ENCODE data around the gene EYS. TPM values are rescaled to one million over a fixed set of nuclear protein-coding genes. Genes with fewer than 3 reads are reported as not detected.

The EYS gene
- total RNA-seq, 1 donor from 2014 or later, result not detected

GRCh38 chr6:63676412-63677114 is 2030.5 kb downstream of the EYS start:
- no peak overlapping the region for H3K4me3 Mint-ChIP-seq (ENCODE audit: unreplicated experiment)
- H3K36me3 Mint-ChIP-seq (ENCODE audit: low read depth, unreplicated experiment), result no peaks in the 10 kb centered on the region
- H3K4me1 Mint-ChIP-seq (ENCODE audit: unreplicated experiment), result peaks cover 10% of the 10 kb centered on the region
- no peak overlapping the region for H3K27ac Mint-ChIP-seq (ENCODE audit: unreplicated experiment)
- no peak for TF ChIP-seq CTCF (IDR thresholded peaks at IDR 0.05; ENCODE audit: unreplicated experiment)
- DNase-seq (ENCODE audit: low spot score), result no peak
- no peaks in the 10 kb centered on the region for H3K27me3 Mint-ChIP-seq (ENCODE audit: unreplicated experiment)
- H3K9me3 Mint-ChIP-seq (ENCODE audit: unreplicated experiment), result no peaks in the 10 kb centered on the region

GRCh38 chr6:63675138-63675537 is 2031.9 kb downstream of the EYS start:
- Mint-ChIP-seq H3K36me3 (ENCODE audit: low read depth, unreplicated experiment) (no peaks in the 10 kb centered on the region), H3K27me3 (ENCODE audit: unreplicated experiment) (no peaks in the 10 kb centered on the region), H3K4me1 (ENCODE audit: unreplicated experiment) (peaks cover 5% of the 10 kb centered on the region), H3K27ac (ENCODE audit: unreplicated experiment) (no peak overlapping the region), H3K4me3 (ENCODE audit: unreplicated experiment) (no peak overlapping the region), H3K9me3 (ENCODE audit: unreplicated experiment) (no peaks in the 10 kb centered on the region)
- no peak for DNase-seq (ENCODE audit: low spot score)
- no peak for TF ChIP-seq CTCF (IDR thresholded peaks at IDR 0.05; ENCODE audit: unreplicated experiment)

- Mint-ChIP-seq H3K36me3 (ENCODE audit: low read depth, unreplicated experiment) (no peaks in the 10 kb centered on the region), H3K27me3 (ENCODE audit: unreplicated experiment) (no peaks in the 10 kb centered on the region), H3K4me3 (ENCODE audit: unreplicated experiment) (no peak overlapping the region), H3K9me3 (ENCODE audit: unreplicated experiment) (no peaks in the 10 kb centered on the region), H3K27ac (ENCODE audit: unreplicated experiment) (no peak overlapping the region), H3K4me1 (ENCODE audit: unreplicated experiment) (peaks cover 3% of the 10 kb centered on the region)
- no peak for TF ChIP-seq CTCF (IDR thresholded peaks at IDR 0.05; ENCODE audit: unreplicated experiment)
- DNase-seq (ENCODE audit: low spot score), result no peak
These were observed 2032.4 kb downstream of the EYS start for GRCh38 chr6:63674635-63675034.

GRCh38 chr6:63673692-63674091 is 2033.3 kb downstream of the EYS start:
- H3K36me3 Mint-ChIP-seq (ENCODE audit: low read depth, unreplicated experiment), result no peaks in the 10 kb centered on the region
- TF ChIP-seq CTCF (IDR thresholded peaks at IDR 0.05; ENCODE audit: unreplicated experiment), result no peak
- no peak for DNase-seq (ENCODE audit: low spot score)
- no peak overlapping the region for H3K4me3 Mint-ChIP-seq (ENCODE audit: unreplicated experiment)
- no peak overlapping the region for H3K27ac Mint-ChIP-seq (ENCODE audit: unreplicated experiment)
- H3K9me3 Mint-ChIP-seq (ENCODE audit: unreplicated experiment), result no peaks in the 10 kb centered on the region
- H3K4me1 Mint-ChIP-seq (ENCODE audit: unreplicated experiment), result no peaks in the 10 kb centered on the region
- H3K27me3 Mint-ChIP-seq (ENCODE audit: unreplicated experiment), result no peaks in the 10 kb centered on the region

GRCh38 chr6:63672582-63673129 is 2034.4 kb downstream of the EYS start:
- H3K4me1 Mint-ChIP-seq (ENCODE audit: unreplicated experiment), result no peaks in the 10 kb centered on the region
- no peak for TF ChIP-seq CTCF (IDR thresholded peaks at IDR 0.05; ENCODE audit: unreplicated experiment)
- H3K27me3 Mint-ChIP-seq (ENCODE audit: unreplicated experiment), result no peaks in the 10 kb centered on the region
- DNase-seq (ENCODE audit: low spot score), result no peak
- no peaks in the 10 kb centered on the region for H3K36me3 Mint-ChIP-seq (ENCODE audit: low read depth, unreplicated experiment)
- no peak overlapping the region for H3K4me3 Mint-ChIP-seq (ENCODE audit: unreplicated experiment)
- H3K9me3 Mint-ChIP-seq (ENCODE audit: unreplicated experiment), result no peaks in the 10 kb centered on the region
- H3K27ac Mint-ChIP-seq (ENCODE audit: unreplicated experiment), result no peak overlapping the region

Measured in endothelial cell (in vitro differentiated cells).